ENCODE measurements around the gene FNBP1L.

FNBP1L gene

GRCh38 chr1:93495911-93496310 is 48.0 kb downstream of the FNBP1L start:
- no peak for DNase-seq

GRCh38 chr1:93496520-93496919 is 48.6 kb downstream of the FNBP1L start:
- DNase-seq: no peak

- no peak for DNase-seq
Observed at GRCh38 chr1:93499075-93499474, 51.2 kb downstream of the FNBP1L start.

GRCh38 chr1:93499533-93499932 is 51.6 kb downstream of the FNBP1L start:
- DNase-seq: no peak

GRCh38 chr1:93500275-93500674 is 52.4 kb downstream of the FNBP1L start:
- DNase-seq: no peak

GRCh38 chr1:93501399-93501798 is 53.5 kb downstream of the FNBP1L start:
- no peak for DNase-seq

- DNase-seq: no peak
Observed at GRCh38 chr1:93501829-93502369, 54.0 kb downstream of the FNBP1L start.

GRCh38 chr1:93502571-93502970 is 54.7 kb downstream of the FNBP1L start:
- DNase-seq: no peak

- DNase-seq: no peak
Observed at GRCh38 chr1:93503163-93503562, 55.2 kb downstream of the FNBP1L start.

- no peak for DNase-seq
Observed at GRCh38 chr1:93503816-93504215, 55.9 kb downstream of the FNBP1L start.

- no peak for DNase-seq
Observed at GRCh38 chr1:93504247-93505033, 56.5 kb downstream of the FNBP1L start.

- DNase-seq: no peak
Observed at GRCh38 chr1:93506126-93506525, 58.2 kb downstream of the FNBP1L start.

GRCh38 chr1:93516164-93516563 is 68.2 kb downstream of the FNBP1L start:
- no peak for DNase-seq

GRCh38 chr1:93518516-93518915 is 70.6 kb downstream of the FNBP1L start:
- no peak for DNase-seq

GRCh38 chr1:93519199-93519829 is 71.4 kb downstream of the FNBP1L start:
- no peak for DNase-seq

- DNase-seq: no peak
Observed at GRCh38 chr1:93521618-93522017, 73.7 kb downstream of the FNBP1L start.

GRCh38 chr1:93522721-93523120 is 74.8 kb downstream of the FNBP1L start:
- no peak for DNase-seq

- DNase-seq: no peak
Observed at GRCh38 chr1:93525431-93525830, 77.5 kb downstream of the FNBP1L start.

- DNase-seq: no peak
Observed at GRCh38 chr1:93526431-93526830, 78.5 kb downstream of the FNBP1L start.

GRCh38 chr1:93528412-93528811 is 80.5 kb downstream of the FNBP1L start:
- DNase-seq: no peak

GRCh38 chr1:93531193-93531592 is 83.3 kb downstream of the FNBP1L start:
- DNase-seq: no peak

- no peak for DNase-seq
Observed at GRCh38 chr1:93532780-93533378, 85.0 kb downstream of the FNBP1L start.

GRCh38 chr1:93533677-93534076 is 85.8 kb downstream of the FNBP1L start:
- no peak for DNase-seq

- no peak for DNase-seq
Observed at GRCh38 chr1:93537396-93537795, 89.5 kb downstream of the FNBP1L start.
